HG03378 (cell line): ENCODE data around the gene BPIFB3.

Experiments
- ATAC-seq: cut with Tn5 transposase; IDR thresholded peaks from one replicate; pipeline ENCODE4 v1.9.1; 2021; ENCODE audit warnings: mild to moderate bottlenecking, moderate library complexity; ENCODE audit not compliant: unreplicated experiment

BPIFB3 gene, protein sequence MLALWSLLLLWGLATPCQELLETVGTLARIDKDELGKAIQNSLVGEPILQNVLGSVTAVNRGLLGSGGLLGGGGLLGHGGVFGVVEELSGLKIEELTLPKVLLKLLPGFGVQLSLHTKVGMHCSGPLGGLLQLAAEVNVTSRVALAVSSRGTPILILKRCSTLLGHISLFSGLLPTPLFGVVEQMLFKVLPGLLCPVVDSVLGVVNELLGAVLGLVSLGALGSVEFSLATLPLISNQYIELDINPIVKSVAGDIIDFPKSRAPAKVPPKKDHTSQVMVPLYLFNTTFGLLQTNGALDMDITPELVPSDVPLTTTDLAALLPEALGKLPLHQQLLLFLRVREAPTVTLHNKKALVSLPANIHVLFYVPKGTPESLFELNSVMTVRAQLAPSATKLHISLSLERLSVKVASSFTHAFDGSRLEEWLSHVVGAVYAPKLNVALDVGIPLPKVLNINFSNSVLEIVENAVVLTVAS

GRCh38 chr20:33053291-33054106 is at the start of gene BPIFB3:
Gene BPIFB3, plus strand, starts transcription at chr20:33053903. Its CDS starts 1,533 bp downstream, at chr20:33055436.
- ATAC-seq = no peak

GRCh38 chr20:33004141-33004751 is 49.5 kb upstream of the BPIFB3 start, which contains the start of gene SUN5:
Gene SUN5, minus strand, starts transcription at chr20:33004433. Its CDS starts 93 bp downstream, at chr20:33004340.
- no peak for ATAC-seq

GRCh38 chr20:33005132-33005566 is 48.6 kb upstream of the BPIFB3 start:
- ATAC-seq = no peak

DNA sequence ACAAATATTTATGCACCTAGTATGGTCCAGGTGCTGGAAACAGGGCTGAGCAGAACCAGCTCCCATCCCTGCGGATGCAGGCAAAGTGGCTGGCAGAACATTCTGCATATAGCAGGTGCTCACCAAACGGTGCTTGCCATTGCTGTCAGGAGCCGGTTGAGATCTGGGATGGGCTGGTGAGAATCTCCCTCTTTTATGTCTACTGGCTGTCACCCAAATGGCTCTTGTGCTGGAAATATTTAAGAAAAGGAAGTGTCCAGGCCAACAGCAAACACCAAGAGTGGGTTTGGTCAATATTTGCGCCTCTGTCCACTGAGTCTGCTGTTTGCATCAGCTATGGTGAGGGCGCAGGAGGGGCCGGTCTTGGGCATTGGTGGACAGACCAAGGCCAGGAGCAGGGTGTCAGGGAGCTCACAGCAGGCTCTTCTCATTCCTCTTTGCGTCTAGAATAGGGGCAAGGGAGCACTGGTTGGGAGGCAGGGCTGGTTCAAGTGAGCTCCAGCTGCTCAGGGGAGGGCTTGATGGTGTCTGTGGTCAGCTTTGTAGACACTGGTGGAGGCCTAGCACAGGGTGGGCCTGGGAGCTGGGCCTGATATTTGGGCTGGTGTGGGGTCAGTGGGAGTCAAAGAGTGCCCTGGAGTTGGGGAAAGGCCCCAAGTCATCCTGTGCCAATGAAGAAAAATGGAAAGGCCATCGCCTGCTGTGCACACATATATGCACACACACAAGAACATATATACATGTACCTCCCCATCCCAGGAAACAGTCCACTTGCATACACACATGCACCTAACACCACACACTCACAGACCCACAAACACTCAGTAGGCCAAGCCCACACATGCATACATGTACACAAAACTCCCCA is 47.6 kb upstream of the BPIFB3 start:
- no peak for ATAC-seq

DNA sequence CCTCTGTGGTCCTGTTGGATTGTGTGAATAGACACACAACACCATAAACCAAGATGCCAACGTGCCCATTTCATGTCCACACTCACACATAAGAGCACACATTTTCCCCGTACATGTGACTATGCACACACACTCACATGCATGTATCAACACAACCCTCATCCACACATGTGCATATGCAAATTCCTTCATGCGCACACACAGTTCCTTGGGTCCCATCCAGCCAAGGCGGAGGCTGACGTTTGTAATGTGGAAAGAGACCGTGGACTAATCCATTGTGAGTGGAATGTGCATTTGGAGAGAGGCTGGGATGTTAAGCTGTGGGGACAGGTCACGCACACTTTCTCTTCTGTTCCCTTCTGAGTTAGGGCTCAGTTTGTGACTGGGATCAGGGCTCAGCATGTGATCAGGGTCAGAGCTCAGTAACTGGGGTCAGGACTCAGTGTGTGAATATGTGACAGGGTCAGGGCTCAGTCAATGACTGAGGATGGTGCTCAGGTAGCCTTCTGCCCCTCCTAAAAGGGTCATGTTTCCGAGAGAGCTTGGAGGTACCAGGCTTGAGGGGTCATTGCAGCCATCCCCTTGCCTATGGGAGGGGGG is 46.8 kb upstream of the BPIFB3 start:
- ATAC-seq = no peak

DNA sequence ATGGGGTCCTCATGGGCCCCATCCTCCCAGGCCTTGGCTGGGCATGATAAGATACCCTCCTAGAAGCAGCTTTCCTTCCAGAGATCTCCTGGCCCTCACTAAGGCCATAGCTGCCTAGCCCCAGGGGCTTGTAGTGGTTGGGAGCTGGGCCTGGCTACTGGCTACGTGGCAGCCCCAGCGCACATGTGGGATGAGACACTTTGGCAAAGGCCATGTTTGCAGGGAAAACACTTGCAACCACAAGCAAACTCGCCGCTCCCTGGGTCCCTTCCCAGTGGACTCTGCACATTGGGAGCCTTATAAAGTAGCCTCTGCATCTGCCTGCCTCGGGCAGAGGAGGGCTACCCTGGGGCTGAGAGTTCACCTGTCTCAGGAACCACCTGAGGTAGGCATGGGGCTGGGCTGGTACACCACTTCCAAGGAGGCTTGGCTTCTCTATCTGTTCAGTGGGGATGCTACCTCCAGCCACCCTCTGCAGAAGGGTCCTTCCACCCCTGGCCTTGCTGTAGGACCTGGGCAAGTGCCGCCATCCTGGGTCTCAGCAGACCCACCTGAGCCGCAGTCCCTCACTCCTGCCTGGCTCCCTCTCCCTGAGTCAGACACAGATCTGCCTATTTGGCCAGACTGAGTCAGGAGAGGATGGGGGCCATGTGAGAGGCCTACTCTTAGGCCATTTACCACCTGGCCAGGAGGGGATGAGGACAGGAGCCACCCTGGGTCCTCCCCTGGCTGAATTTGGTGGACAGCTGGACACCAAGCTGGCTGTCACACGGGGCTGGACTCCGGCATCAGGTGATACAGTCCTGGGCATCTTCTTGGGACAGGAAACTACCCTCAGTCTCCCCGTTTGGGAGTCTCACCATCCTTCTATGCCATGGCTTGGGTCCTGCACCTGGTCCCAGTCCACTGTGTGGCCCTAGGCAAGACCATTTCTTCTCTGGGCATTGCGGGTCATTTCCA is 46.0 kb upstream of the BPIFB3 start, which contains the start of gene BPIFB2:
Gene BPIFB2, plus strand, starts transcription at position 329 of the 960 bp plus-strand sequence. CDS start 871 bp downstream, outside the sequence.
- no peak for ATAC-seq

GRCh38 chr20:33008336-33009213 is 45.1 kb upstream of the BPIFB3 start:
- no peak for ATAC-seq

DNA sequence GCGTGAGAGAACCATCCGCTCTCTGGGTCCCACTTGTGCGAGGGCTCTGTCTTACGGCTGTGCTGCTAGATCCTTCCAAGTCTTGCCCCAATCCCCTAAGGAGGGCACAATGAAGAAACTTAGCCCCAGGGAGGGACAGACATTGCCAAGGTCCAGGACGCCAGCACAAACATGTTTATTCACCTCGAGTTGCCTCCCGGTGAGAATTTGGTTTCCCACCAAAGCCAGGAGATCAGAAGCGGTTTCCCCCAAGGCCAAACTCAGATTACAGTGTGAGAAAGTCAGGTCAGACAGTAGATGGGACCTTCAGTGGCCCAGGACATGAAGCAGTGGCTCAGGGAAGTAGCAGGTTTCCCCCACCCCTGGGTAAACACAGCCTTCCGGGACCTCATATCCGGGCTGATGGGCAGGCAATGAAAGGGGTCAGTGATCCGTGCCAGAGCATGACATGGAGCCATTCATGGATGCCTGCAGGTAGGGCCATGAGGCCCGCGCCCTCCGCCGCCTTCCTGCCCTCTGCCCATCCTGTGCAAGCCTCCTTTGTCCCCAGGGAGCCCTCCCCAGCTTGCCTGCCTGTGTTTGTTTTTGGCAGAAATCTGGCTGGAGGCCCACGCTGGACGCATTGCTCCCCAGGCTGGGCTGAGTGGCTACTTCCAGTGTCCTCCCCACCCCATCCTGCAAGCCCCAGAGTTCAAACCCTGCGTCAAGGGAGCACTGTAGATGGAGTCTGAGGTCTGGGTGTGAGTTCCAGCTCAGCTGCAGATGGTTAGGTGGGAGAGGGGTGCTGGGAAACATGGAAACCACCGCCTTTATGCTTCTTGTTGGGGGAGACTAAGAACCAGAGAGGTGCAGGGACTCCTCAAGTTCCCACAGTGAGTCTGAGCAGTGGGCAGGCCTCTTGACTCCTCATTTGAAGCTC is 44.2 kb upstream of the BPIFB3 start:
- ATAC-seq = no peak

DNA sequence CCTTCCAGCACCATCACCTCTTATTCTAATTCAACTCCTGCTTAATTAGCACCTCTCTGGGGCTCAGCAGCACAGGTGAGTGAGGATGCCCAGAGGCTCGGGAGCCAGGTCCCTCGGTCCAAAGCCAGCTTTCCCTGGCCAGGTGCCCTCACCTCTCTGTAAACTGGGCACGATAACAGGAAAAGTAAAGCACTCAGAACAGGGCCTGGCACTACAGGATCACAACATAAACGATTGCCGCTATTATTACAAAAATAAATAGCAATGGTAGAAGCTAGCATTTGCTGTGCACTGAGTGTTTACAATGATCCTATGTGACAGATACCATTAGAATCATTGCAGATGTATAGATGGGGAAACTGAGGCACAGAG is 43.6 kb upstream of the BPIFB3 start:
- ATAC-seq = no peak

DNA sequence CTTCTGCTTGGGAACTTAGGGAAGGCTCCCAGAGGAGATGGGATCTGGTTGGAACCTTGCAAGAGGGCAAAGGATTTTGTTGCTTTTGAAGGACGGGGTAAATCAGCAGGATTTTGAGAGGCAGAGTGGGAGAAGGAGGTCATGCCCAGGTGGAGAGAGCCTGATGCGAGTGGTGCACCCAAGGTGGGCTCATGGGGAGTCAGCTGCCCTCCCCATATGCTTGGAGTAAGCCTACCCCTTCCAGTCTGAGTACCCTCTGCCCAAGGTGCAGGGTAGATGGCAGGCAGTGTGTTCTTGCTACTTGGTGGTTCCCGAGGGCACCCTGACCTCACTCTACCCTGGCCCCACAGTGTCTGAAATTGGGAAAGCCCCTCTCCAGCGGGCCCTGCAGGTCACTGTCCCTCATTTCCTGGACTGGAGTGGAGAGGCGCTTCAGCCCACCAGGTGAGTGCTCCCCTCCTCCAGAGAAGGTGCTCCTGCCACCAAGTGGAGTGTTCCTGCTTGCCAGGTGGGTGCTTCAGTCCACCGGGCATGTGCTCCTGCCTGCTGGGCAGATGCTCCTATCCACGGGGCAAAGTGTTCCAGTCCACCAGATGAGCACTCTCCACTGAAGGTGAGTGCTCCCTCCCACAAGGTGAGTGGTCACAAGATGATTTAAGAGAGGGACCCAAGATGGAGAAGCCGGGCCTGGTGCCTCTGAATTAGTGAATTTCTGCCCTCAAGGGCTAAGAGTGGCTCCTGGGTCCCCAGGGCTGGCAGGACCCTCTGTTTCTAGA is 42.8 kb upstream of the BPIFB3 start:
- no peak for ATAC-seq

DNA sequence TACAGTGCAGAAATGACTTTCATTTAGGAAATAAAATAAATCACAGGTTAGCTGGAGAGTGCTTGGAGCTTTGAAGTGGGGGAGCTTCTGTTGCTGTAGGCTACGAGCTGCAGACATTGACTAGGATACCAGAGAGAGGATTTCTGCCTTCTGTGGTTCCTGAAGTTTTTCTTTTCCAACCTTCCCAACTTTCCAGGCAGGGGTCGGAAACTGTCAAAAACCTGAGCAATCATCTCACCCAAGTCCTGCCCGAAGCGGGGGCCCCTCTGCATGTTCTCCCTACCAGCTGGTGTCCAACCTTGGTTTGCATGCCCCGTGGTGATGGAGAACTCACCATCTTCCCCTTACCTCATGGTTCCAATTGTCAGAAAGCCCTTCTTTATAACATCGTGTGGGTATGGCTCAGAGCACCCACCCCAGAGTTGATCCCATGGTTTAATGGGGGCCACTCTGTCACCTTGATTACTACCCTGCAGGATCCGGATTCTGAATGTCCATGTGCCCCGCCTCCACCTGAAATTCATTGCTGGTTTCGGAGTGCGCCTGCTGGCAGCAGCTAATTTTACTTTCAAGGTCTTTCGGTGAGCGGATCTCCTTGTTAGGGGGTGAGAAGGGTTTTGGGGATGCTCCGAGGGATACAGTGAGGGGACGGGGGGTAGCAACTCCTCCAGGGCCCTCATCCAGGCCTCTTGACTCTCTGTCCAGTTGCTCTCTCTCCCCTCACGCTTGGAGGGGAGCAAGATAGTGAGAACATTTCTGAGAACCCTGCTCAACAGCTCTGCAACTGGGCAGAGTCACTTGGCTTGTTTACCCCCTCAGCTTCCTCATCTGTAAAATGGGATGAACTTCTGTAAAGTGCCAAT is 41.1 kb upstream of the BPIFB3 start:
- no peak for ATAC-seq

- no peak for ATAC-seq
These were observed 39.9 kb upstream of the BPIFB3 start for GRCh38 chr20:33013701-33014326.

- no peak for ATAC-seq
These were observed 39.2 kb upstream of the BPIFB3 start for GRCh38 chr20:33014336-33015113.

DNA sequence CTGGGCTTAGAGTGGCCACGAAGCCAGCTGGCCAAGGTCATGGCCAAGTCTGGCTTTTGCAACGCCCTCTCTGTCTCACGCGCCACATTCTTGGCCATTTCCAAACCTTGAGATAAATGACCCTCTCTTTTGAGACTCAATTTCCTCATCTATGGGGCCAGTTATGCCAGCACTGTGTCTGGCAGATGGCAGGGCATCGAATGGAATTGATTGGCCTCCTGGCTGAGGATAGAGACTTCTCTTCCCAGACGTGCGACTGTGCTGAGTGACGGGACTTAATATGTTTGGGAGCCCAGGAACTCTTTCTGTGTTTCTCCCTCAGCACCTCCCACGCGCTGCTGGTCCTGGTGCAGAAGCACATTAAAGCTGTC is 38.6 kb upstream of the BPIFB3 start:
- no peak for ATAC-seq
